Activated CD4-positive, alpha-beta T cell treated with anti-CD3 and anti-CD28 coated beads for 36 hours (primary cell): Measurements from ENCODE around the gene HMGXB4. TPM values are rescaled to one million over a fixed set of nuclear protein-coding genes. Genes with fewer than 3 reads are reported as not detected.
A peak's percentile ranks its signal among the peaks of the same experiment; 100 is the strongest.

Experiments
- ATAC-seq: fragments of 200-7000 bp; cut with Tn5 transposase; one replicate; pipeline ENCODE4 v1.10.0; 2021; ENCODE audit warnings: mild to moderate bottlenecking, moderate library complexity
- CTCF ChIA-PET: fragments of 350-600 bp; sonication (Branson Sonifier 250); formaldehyde crosslinking; loops from one replicate; lab custom pipeline; 2021; ENCODE audit warnings: antibody characterized with exemption; lab: Charles Lee
- POLR2A ChIA-PET: fragments of 350-600 bp; sonication (Branson Sonifier 250); formaldehyde crosslinking; loops from one replicate; lab custom pipeline; 2021; ENCODE audit warnings: antibody characterized with exemption, inconsistent platforms; lab: Charles Lee
- DNase-seq: peaks from one replicate; pipeline ENCODE4 v3.0.0-alpha.2; 2020
- H3K27ac Mint-ChIP-seq: one replicate; pipeline ENCODE4 v1.8.0; 2021; ENCODE audit warnings: mixed read lengths
- H3K27me3 Mint-ChIP-seq: one replicate; pipeline ENCODE4 v1.8.0; 2021; ENCODE audit warnings: mixed read lengths
- H3K36me3 Mint-ChIP-seq: one replicate; pipeline ENCODE4 v1.8.0; 2021; ENCODE audit warnings: low read depth, mixed read lengths
- H3K4me1 Mint-ChIP-seq: one replicate; pipeline ENCODE4 v1.8.0; 2021; ENCODE audit warnings: mixed read lengths
- H3K4me3 Mint-ChIP-seq: one replicate; pipeline ENCODE4 v1.8.0; 2021; ENCODE audit warnings: mild to moderate bottlenecking, moderate library complexity, mixed read lengths
- H3K9me3 Mint-ChIP-seq: one replicate; pipeline ENCODE4 v1.8.0; 2021; ENCODE audit warnings: low read depth, mixed read lengths
- intact Hi-C, 2 experiments: fragments of 100-400 bp; cut with DNase I in 1 of 2; cut with micrococcal nuclease in 1 of 2; formaldehyde crosslinking; loops; one replicate each; pipeline versions ENCODE4 v1.14.2 to v1.15.1; 2022 to 2024; cut with DNase I, micrococcal nuclease
- total RNA-seq, 2 experiments: library from RNA; stranded (reverse); gene quantifications; one replicate each; pipeline ENCODE4 v1.2.3, GENCODE V29; 2021

The HMGXB4 gene
- total RNA-seq, 2 experiments from 2014 or later = 36.8 to 37.6 TPM

DNA sequence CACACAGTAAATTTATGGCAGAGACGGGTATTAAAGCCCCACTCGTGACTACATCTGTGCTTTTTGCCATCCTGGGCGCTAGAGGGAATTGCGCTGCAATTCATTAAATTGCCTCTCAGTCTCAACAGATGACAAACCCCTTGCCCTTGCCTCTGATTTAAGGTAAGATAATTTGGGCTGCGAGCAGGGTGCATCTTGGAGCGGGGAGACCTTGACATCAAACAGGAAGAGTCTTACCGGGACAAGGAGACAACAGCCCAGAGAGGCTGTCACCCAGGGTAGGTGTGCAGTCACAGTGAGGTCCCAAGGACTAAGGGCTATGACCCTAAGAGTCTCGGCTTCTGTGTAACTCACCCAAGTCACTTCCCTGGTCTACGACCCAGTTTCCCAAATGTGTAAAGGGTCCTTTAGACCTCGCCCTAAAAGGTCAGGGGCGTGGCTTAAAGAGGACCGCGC lies 42.0 kb downstream of the HMGXB4 start:
- ATAC-seq (peak; percentile 30), DNase-seq (no peak)
- Mint-ChIP-seq H3K36me3 (peaks cover 7% of the 10 kb centered on the region), H3K4me1 (peaks cover 32% of the 10 kb centered on the region), H3K9me3 (no peaks in the 10 kb centered on the region), H3K4me3 (peak overlapping the region; percentile 83), H3K27me3 (no peaks in the 10 kb centered on the region), H3K27ac (peak overlapping the region; percentile 78)
- ChIA-PET CTCF (interaction anchor here (0.7 to 1.4 kb wide), 5 partner anchors 10 to 253 kb away, joined by 3 to 6 read pairs (median 3); partner anchors contain the start of gene MCM5), POLR2A (interaction anchor here (0.6 to 1.2 kb wide), 5 partner anchors 11 to 41 kb away, joined by 3 to 7 read pairs (median 3); no protein-coding TSS in a partner anchor)
- intact Hi-C loops = loop anchor here (1.0 to 10.0 kb wide), 7 partner anchors 14 to 1206 kb away; partner anchors contain the start of genes FOXRED2 (in 1 of the 2), HMGXB4 (in 1 of the 2) and RASD2 (in 1 of the 2)

DNA sequence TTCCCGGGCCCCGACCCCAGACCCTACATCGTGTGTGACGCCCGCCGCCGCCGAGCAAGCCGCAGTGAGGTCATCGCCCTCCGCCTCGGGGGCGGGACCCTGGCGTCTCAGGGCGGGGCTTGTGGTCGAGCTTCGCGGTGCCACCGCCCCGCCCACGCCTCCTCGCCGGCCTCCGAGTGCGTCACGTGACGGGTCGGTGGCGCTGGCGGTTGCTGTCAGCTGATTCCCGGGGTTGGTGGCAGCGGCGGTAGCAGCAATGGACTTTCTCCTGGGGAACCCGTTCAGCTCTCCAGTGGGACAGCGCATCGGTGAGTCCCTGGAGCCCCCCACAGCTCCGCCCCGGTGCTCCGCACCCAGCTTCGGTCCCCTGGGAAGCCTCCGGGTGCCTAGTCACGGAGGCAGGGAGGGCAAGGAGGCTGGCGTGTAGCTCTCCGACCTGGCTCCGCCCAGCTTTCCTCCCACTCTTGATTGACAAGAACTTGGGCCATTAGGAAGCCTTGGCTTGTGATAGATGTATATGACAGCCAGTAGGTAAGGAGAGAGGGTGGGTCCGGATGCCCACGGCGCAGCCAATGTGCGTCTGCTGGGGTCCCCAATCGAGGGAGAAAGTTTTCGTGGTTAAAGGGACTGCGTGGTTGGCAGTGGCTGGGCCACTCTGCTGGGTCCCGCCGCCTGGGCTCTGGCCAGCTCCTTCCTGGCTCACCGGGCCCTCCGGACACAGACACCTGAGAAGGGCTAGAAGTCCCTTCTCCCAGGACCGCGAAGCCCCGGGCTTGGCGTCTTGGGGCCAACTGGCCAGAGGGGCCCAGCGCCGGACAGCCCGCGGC lies 42.6 kb downstream of the HMGXB4 start, which contains the start of gene TOM1:
TOM1 (plus strand) TSS at position 222 of the 827 bp plus-strand sequence; CDS start at position 257, 35 bp downstream.
- Mint-ChIP-seq H3K36me3 (peaks cover 5% of the 10 kb centered on the region), H3K9me3 (no peaks in the 10 kb centered on the region), H3K27ac (peak within 1 kb of the TSS; percentile 84), H3K4me3 (peak within 1 kb of the TSS; percentile 83), H3K4me1 (peaks cover 35% of the 10 kb centered on the region), H3K27me3 (no peaks in the 10 kb centered on the region)
- DNase-seq = peak; percentile 97
- ATAC-seq = peak; percentile 97
- ChIA-PET POLR2A (interaction anchor here (0.6 to 1.2 kb wide), 5 partner anchors 10 to 42 kb away, joined by 3 to 7 read pairs (median 3); no protein-coding TSS in a partner anchor), CTCF (interaction anchor here (0.7 to 1.4 kb wide), 6 partner anchors 10 to 253 kb away, joined by 3 to 6 read pairs (median 3); partner anchors contain the start of gene MCM5)
- intact Hi-C loops = loop anchor here (1.0 to 10.0 kb wide), 12 partner anchors 13 to 1205 kb away; partner anchors contain the start of genes APOL6 (in 1 of the 2), FOXRED2 (in 1 of the 2), HMGXB4 (in 1 of the 2) and MCM5 (in 1 of the 2)

DNA sequence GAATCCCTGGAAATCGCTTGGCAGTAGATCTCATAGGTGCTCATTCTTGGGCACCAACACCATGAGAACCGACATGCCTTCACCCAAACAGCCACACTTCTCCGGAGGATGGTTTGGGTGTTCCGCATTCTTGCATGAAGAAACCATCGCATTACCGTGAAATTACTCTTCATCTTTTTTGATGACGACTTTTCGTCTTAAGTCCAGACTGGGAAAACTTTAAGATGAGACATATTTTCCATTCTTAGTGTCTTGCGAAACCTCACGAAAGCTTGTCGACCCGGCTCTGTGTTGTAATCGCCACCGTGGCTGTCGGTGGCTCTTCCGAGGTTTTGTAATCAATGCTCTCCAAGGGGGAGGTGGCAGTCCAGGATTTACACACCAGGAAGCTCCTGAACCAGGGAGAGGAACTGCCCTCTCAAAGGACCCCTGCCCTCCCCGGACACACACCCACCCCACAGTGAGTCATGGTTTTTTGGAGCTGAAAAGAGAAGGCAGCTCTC lies 44.1 kb downstream of the HMGXB4 start:
- intact Hi-C loops = loop anchor here in 1 of 2 experiments (2.0 to 5.0 kb wide), 3 partner anchors 251 to 726 kb away; partner anchors contain the start of genes APOL6 and RBFOX2
- CTCF ChIA-PET = interaction anchor here (0.7 kb wide), 1 partner anchor 58 kb away, joined by 5 read pairs; no protein-coding TSS in a partner anchor
- H3K4me3 Mint-ChIP-seq = peak overlapping the region; percentile 83

DNA sequence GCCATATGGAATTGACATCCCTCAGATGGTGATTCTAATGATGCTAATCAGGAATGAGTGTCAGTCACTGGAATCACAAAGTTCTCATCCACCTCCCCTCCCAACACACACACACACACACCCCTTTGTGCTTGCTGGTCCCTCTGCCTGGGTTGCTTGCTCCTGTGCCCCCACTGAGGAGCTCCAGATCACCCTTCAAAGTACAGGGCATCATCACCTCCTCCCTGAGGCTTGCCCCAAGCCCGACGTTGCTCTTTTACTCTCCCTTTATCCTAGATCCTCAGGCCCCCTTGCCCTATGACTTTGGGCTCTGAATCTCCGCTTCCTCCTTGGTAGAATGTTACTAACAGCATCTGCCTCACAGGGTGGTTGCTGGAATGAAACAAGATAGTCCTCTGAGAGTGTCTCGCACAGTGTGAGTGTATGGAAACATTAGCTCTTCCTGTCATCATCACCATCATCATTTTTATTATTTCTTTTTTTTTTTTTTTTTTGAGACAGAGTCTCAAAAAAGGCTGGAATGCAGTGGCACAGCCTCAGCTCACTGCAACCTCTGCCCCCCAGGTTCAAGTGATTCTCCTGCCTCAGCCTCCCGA lies 45.8 kb downstream of the HMGXB4 start:
- POLR2A ChIA-PET = interaction anchor here (0.6 kb wide), 1 partner anchor 46 kb away, joined by 8 read pairs; the partner anchor contains the start of gene HMGXB4
- H3K9me3 Mint-ChIP-seq = no peaks in the 10 kb centered on the region
- H3K4me3 Mint-ChIP-seq = no peak overlapping the region
- H3K36me3 Mint-ChIP-seq = no peaks in the 10 kb centered on the region
- DNase-seq (no peak), ATAC-seq (no peak)
- CTCF ChIA-PET = interaction anchor here (0.7 kb wide), 1 partner anchor 27 kb away, joined by 4 read pairs; no protein-coding TSS in a partner anchor
- intact Hi-C loops = loop anchor here in 1 of 2 experiments (5.0 kb wide), 2 partner anchors 249 to 724 kb away; partner anchors contain the start of gene RBFOX2
- peaks cover 67% of the 10 kb centered on the region for H3K4me1 Mint-ChIP-seq
- H3K27me3 Mint-ChIP-seq = no peaks in the 10 kb centered on the region
- peak overlapping the region; percentile 57 for H3K27ac Mint-ChIP-seq

More for the DNA sequence above, 44.1 kb downstream of the HMGXB4 start:
- Mint-ChIP-seq H3K4me1 (peaks cover 50% of the 10 kb centered on the region), H3K36me3 (peaks cover 1% of the 10 kb centered on the region), H3K27me3 (no peaks in the 10 kb centered on the region), H3K27ac (peak overlapping the region; percentile 77), H3K9me3 (no peaks in the 10 kb centered on the region)
- peak; percentile 32 for DNase-seq
- ATAC-seq = no peak
- POLR2A ChIA-PET = no interaction called here

DNA sequence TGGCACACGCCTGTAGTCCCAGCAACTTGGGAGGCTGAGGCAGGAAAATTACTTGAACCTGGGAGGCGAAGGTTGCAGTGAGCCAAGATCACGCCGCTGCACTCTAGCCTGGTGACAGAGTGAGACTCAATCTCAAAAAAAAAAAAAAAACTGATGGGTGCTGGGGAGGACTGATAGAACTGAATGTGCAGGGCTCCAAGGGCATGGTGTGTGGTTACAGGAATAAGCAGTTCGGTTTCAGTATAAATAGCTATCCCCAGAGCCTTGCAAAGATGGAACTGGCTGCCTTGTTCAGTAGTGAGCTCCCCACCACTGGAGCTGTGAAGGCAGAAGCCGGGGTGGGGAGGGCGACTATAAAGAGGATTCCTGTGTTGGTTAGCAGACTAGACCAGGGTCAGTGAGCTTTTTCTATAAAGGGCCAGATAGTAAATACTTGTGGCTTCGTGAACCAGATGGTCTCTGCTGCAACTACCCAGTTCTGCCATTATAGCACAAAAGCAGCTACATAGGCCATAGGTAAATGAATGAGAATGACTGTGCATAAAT lies 48.3 kb downstream of the HMGXB4 start:
- peak; percentile 24 for ATAC-seq
- Mint-ChIP-seq H3K36me3 (peaks cover 1% of the 10 kb centered on the region), H3K4me3 (no peak overlapping the region), H3K9me3 (no peaks in the 10 kb centered on the region), H3K27ac (no peak overlapping the region), H3K27me3 (no peaks in the 10 kb centered on the region), H3K4me1 (peaks cover 79% of the 10 kb centered on the region)
- ChIA-PET CTCF (interaction anchor here (0.6 to 1.0 kb wide), 3 partner anchors 11 to 579 kb away, joined by 3 to 4 read pairs (median 3); no protein-coding TSS in a partner anchor), POLR2A (interaction anchor here (0.6 to 1.6 kb wide), 2 partner anchors 9 to 96 kb away, joined by 3 read pairs; no protein-coding TSS in a partner anchor)
- no peak for DNase-seq
- intact Hi-C loops = no loop called here

DNA sequence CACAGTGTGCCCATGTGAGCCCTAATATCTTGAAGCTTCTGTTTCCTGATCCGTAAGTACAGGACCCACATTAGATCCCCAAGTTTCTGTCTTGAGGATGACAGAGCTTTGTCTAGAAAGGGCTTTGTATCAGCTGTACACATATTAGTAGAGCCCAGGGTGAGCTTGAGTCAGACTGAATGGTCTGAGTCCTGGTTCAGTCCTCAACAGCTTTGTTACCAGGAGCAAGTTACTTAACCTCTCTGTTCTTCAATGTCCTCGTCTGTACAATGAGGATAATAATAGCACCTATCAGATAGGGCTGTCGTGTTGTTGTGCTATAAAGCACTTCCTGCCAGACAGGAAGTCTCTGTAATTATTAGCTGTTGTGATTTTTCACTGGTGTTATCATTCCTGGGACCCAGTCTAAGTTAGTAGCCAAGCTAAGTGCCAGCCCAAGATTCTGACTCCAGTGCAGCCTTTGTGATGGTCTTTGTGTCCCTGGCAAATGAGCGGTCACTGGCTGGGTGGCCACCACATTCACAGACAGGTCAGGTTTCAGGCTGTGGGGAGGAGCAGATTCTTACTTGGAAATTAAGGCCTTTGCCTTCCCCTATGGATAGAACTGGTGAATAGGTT lies 49.2 kb downstream of the HMGXB4 start:
- ChIA-PET POLR2A (interaction anchor here (0.9 to 1.6 kb wide), 2 partner anchors 27 to 95 kb away, joined by 3 read pairs; no protein-coding TSS in a partner anchor), CTCF (interaction anchor here (0.5 to 1.2 kb wide), 5 partner anchors 21 to 578 kb away, joined by 3 to 4 read pairs (median 3); no protein-coding TSS in a partner anchor)
- no peak for ATAC-seq
- Mint-ChIP-seq H3K4me3 (no peak overlapping the region), H3K27me3 (no peaks in the 10 kb centered on the region), H3K27ac (peak overlapping the region; percentile 68), H3K36me3 (peaks cover 3% of the 10 kb centered on the region), H3K4me1 (peaks cover 81% of the 10 kb centered on the region), H3K9me3 (no peaks in the 10 kb centered on the region)
- intact Hi-C loops = no loop called here
- no peak for DNase-seq

DNA sequence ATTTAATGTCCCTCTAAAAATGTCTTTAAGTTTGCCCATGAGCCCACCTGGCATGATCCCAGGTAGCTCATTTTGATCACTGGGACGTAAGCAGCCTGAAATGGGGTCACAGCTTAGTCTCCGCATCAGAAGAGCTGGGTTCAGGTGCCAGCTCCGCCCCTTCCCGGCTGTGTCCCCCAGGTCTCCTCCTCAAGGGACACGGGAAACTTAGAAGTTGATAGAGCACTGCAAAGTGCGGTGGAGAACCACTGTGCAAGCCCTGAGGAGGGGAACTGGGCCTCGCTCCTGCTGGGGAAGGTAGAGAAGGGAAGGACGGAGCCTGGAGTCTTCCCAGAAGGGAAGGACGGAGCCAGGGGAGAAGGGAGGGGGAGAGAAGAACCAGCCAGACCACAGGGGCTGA lies 50.1 kb downstream of the HMGXB4 start:
- peaks cover 3% of the 10 kb centered on the region for H3K36me3 Mint-ChIP-seq
- ChIA-PET CTCF (interaction anchor here (1.2 kb wide), 1 partner anchor 157 kb away, joined by 4 read pairs; no protein-coding TSS in a partner anchor), POLR2A (no interaction called here)
- H3K27me3 Mint-ChIP-seq = no peaks in the 10 kb centered on the region
- ATAC-seq = no peak
- H3K27ac Mint-ChIP-seq = peak overlapping the region; percentile 73
- intact Hi-C loops = no loop called here
- H3K4me1 Mint-ChIP-seq = peaks cover 86% of the 10 kb centered on the region
- H3K9me3 Mint-ChIP-seq = no peaks in the 10 kb centered on the region
- DNase-seq = no peak
- no peak overlapping the region for H3K4me3 Mint-ChIP-seq

DNA sequence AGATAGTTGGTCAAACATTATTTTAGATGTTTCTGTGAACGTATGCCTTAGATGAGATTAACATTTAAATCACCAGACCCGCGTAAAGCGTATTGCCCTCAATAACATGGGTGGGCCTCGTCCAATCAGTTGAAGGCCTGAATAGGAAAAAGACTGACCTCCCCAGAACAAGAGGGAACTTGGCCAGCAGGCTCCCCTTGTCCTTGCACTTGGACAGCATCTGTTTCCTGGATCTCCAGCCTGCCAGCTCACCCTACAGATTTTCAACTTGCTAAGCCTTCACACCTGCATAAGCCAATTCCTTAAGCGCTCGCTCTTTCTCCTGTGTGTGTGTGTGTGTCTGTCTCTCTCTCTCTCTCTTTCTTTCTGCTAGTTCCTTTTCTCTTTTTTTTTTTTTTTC lies 50.6 kb downstream of the HMGXB4 start:
- ATAC-seq (no peak), DNase-seq (no peak)
- POLR2A ChIA-PET = no interaction called here
- Mint-ChIP-seq H3K4me3 (no peak overlapping the region), H3K27me3 (no peaks in the 10 kb centered on the region), H3K36me3 (peaks cover 3% of the 10 kb centered on the region), H3K9me3 (no peaks in the 10 kb centered on the region), H3K4me1 (peaks cover 87% of the 10 kb centered on the region), H3K27ac (no peak overlapping the region)
- intact Hi-C loops = no loop called here
- CTCF ChIA-PET = interaction anchor here (1.2 kb wide), 1 partner anchor 157 kb away, joined by 4 read pairs; no protein-coding TSS in a partner anchor

DNA sequence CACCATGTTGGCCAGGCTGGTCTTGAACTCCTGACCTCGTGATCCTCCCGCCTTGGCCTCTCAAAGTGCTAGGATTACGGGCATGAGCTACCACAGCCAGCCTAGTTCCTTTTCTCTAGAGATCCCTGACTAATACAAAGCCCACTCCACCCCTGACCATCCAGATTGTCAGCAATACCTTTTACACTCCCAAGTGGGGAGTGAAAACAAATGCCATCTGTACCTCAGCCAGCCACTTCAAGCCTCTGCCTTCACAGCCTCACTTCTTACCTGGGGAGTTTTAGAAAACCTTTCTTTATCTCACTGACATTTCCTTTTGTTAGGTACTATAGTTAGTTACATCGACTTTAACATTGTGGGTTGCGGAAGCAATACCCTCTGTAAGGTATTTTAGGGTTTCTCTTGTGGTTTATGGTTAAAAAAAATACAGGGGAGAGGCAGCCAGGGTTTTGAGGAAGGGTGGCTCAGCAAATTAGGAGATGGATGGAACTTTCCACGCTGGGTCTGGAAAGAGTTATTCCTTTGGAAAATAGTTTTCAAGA lies 51.3 kb downstream of the HMGXB4 start:
- ATAC-seq = no peak
- Mint-ChIP-seq H3K9me3 (no peaks in the 10 kb centered on the region), H3K36me3 (peaks cover 3% of the 10 kb centered on the region), H3K4me1 (peaks cover 90% of the 10 kb centered on the region), H3K4me3 (no peak overlapping the region), H3K27me3 (no peaks in the 10 kb centered on the region), H3K27ac (peak overlapping the region; percentile 78)
- ChIA-PET CTCF (interaction anchor here (0.8 kb wide), 1 partner anchor 25 kb away, joined by 3 read pairs; no protein-coding TSS in a partner anchor), POLR2A (interaction anchor here (0.6 kb wide), 1 partner anchor 32 kb away, joined by 3 read pairs; no protein-coding TSS in a partner anchor)
- no peak for DNase-seq
- intact Hi-C loops = no loop called here
